ENCODE results near the gene ZRSR2. TPM values are rescaled to one million over a fixed set of nuclear protein-coding genes. Genes with fewer than 3 reads are reported as not detected.

ZRSR2 gene
- total RNA-seq, 1 experiment from 2014 or later, result 18.1 TPM

DNA sequence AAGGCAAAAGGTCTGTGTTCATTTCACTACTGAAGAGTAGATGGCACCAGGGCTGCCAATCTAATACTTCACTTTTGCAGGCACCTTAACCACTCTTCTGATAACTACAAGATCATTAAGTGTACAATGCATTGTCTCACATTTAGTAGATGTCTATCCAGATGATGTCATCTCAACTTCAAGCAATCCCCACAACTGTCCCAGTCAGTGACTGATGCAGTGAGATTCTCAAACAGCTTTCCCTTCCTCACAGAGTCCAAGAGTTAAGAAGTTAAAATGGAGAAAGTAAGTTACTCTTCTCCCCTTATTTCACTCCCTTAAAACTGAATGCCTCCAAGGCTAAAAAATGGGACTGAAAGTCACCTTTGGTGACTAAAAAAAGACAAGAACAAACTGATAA is 53.7 kb downstream of the ZRSR2 start:
- CTCF ChIA-PET, result no interaction called here

GRCh38 chrX:15848576-15848975 is 58.3 kb downstream of the ZRSR2 start:
- DNase-seq (ENCODE audit: low spot score), result no peak
- ChIA-PET CTCF (interaction anchor here (0.6 to 1.3 kb wide), 3 partner anchors 364 to 864 kb away, joined by 3 to 11 read pairs (median 3); partner anchors contain the start of gene CTPS2), POLR2A (ENCODE audit: low non-redundant PET) (no interaction called here)
- H3K4me3 ChIP-seq (ENCODE audit: low read depth, low read length, poor library complexity, severe bottlenecking), result no peak overlapping the region
- intact Hi-C loops (cut with micrococcal nuclease; ENCODE audit: unreplicated experiment), result loop anchor here (5.0 kb wide), 1 partner anchor 584 kb away; no protein-coding TSS in a partner anchor
- H3K36me3 ChIP-seq (ENCODE audit: insufficient read depth, low read length, poor library complexity, severe bottlenecking), result peaks cover 9% of the 10 kb centered on the region
- no peak overlapping the region for H3K27ac ChIP-seq (ENCODE audit: low read depth, low read length, poor library complexity, severe bottlenecking)
- no TSS peak for BruUV-seq (replicated peaks)
- H3K9me3 ChIP-seq (ENCODE audit: low read depth, low read length, poor library complexity, severe bottlenecking), result no peaks in the 10 kb centered on the region
- peaks cover 17% of the 10 kb centered on the region for H3K4me1 ChIP-seq (ENCODE audit: insufficient read depth, low read length, poor library complexity, severe bottlenecking)
- TF ChIP-seq CTCF (conservative IDR thresholded peaks at IDR 0.05; ENCODE audit: low read depth, low read length) (no peak), EZH2 (IDR thresholded peaks at IDR 0.05; ENCODE audit: borderline replicate concordance, low read depth, low read length, poor library complexity, severe bottlenecking) (no peak)
- H3K27me3 ChIP-seq (replicated peaks; ENCODE audit: insufficient read depth, low read depth, low read length, poor library complexity), result no peaks in the 10 kb centered on the region

More for the DNA sequence above, 53.7 kb downstream of the ZRSR2 start:
- Histone ChIP-seq H3K27me3 (replicated peaks; ENCODE audit: insufficient read depth, low read depth, low read length, poor library complexity) (no peaks in the 10 kb centered on the region), H3K4me1 (ENCODE audit: insufficient read depth, low read length, poor library complexity, severe bottlenecking) (peaks cover 11% of the 10 kb centered on the region), H3K4me3 (ENCODE audit: low read depth, low read length, poor library complexity, severe bottlenecking) (no peak overlapping the region), H3K9me3 (ENCODE audit: low read depth, low read length, poor library complexity, severe bottlenecking) (no peaks in the 10 kb centered on the region), H3K36me3 (ENCODE audit: insufficient read depth, low read length, poor library complexity, severe bottlenecking) (peaks cover 9% of the 10 kb centered on the region), H3K27ac (ENCODE audit: low read depth, low read length, poor library complexity, severe bottlenecking) (no peak overlapping the region)
- no peak for DNase-seq (ENCODE audit: low spot score)
- no TSS peak for BruUV-seq (replicated peaks)
- intact Hi-C loops (cut with micrococcal nuclease; ENCODE audit: unreplicated experiment), result no loop called here
- no peak for TF ChIP-seq EZH2 (IDR thresholded peaks at IDR 0.05; ENCODE audit: borderline replicate concordance, low read depth, low read length, poor library complexity, severe bottlenecking)
- no peak for TF ChIP-seq CTCF (conservative IDR thresholded peaks at IDR 0.05; ENCODE audit: low read depth, low read length)
- POLR2A ChIA-PET (ENCODE audit: low non-redundant PET), result no interaction called here

- no TSS peak for BruUV-seq (replicated peaks)
- Histone ChIP-seq H3K4me1 (ENCODE audit: insufficient read depth, low read length, poor library complexity, severe bottlenecking) (peaks cover 17% of the 10 kb centered on the region), H3K27ac (ENCODE audit: low read depth, low read length, poor library complexity, severe bottlenecking) (peak overlapping the region; percentile 26), H3K27me3 (replicated peaks; ENCODE audit: insufficient read depth, low read depth, low read length, poor library complexity) (no peaks in the 10 kb centered on the region), H3K36me3 (ENCODE audit: insufficient read depth, low read length, poor library complexity, severe bottlenecking) (peaks cover 8% of the 10 kb centered on the region), H3K9me3 (ENCODE audit: low read depth, low read length, poor library complexity, severe bottlenecking) (no peaks in the 10 kb centered on the region), H3K4me3 (ENCODE audit: low read depth, low read length, poor library complexity, severe bottlenecking) (no peak overlapping the region)
- ChIA-PET CTCF (interaction anchor here (1.0 kb wide), 2 partner anchors 273 to 363 kb away, joined by 3 to 4 read pairs; no protein-coding TSS in a partner anchor), POLR2A (ENCODE audit: low non-redundant PET) (no interaction called here)
- intact Hi-C loops (cut with micrococcal nuclease; ENCODE audit: unreplicated experiment), result loop anchor here (1.0 to 5.0 kb wide), 2 partner anchors 363 to 583 kb away; no protein-coding TSS in a partner anchor
- TF ChIP-seq CTCF (conservative IDR thresholded peaks at IDR 0.05; ENCODE audit: low read depth, low read length) (peak; percentile 56), EZH2 (IDR thresholded peaks at IDR 0.05; ENCODE audit: borderline replicate concordance, low read depth, low read length, poor library complexity, severe bottlenecking) (no peak)
- DNase-seq (ENCODE audit: low spot score), result peak; percentile 59
Measured at GRCh38 chrX:15849555-15849954, 59.3 kb downstream of the ZRSR2 start.

Measured in A673 (cell line).